Glomerular visceral epithelial cell (primary cell): ENCODE measurements around the gene SLC2A5.
"Not testable (repeated sequence)": the region's sequence is repeated elsewhere in the genome, so short reads cannot be mapped to it uniquely, and the experiment has no call there.

ENCODE experiments used
- DNase-seq: peaks from one replicate; pipeline ENCODE4 v3.0.0-alpha.2; 2016; ENCODE audit errors: extremely low spot score

The SLC2A5 gene, protein sequence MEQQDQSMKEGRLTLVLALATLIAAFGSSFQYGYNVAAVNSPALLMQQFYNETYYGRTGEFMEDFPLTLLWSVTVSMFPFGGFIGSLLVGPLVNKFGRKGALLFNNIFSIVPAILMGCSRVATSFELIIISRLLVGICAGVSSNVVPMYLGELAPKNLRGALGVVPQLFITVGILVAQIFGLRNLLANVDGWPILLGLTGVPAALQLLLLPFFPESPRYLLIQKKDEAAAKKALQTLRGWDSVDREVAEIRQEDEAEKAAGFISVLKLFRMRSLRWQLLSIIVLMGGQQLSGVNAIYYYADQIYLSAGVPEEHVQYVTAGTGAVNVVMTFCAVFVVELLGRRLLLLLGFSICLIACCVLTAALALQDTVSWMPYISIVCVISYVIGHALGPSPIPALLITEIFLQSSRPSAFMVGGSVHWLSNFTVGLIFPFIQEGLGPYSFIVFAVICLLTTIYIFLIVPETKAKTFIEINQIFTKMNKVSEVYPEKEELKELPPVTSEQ

DNA sequence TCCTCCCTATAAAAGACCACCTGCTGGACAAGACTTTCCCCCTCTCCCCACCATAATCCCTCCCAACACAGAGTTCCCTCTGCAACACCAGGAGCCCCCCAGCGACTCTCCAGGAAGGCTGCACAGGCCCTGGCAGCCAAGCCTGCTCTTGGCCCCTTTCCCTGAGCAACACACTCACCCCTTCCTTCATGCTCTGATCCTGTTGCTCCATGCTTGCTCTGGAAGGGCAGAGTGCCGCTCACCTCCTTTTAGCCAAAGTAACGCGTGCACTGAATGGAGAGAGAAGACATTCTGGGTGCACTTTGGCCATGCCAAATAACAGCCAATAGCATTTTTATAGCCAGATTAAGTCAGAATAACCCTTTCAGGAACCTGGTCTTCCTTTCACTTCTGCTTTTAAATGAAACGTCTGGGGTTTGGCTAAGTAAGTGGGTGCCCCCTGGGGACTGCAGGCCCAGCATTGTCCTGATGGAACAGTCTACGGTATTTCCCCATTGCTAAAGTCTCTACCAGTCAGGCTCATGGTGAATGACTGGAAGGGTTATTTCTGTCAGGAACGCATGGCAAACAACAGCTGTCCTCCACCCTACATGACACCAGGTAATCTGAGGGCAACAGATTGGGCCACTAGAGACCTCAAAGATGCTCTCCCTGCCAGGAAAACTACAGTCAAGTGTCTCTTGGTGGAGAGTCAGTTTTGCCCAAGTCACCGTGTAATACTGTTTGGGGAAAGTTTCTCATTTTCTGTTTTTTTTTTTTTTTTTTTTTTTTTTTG is at the start of gene SLC2A5:
Gene SLC2A5, minus strand, starts transcription at position 310 of the 775 bp plus-strand sequence. Its CDS starts 99 bp downstream, at position 211.
- no peak for DNase-seq

DNA sequence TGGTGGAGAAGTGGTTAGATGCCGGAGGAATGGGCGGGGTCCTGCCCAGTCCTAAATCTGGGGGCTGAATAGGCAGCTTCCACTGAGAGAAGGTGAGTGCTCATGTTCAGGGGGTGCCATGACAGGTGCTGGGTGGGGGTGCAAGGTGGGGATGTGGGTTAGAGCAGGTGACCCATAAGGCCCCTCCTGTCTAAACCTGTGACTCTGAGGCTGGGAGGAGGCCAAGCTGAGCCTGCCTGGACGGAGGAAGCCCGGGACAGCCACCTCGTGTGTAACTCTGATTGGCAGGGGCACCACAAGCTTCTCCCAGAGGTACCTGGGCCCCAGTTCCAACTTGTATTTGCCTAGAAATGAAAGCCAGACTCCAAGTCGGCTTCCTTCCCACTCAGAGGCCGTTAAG is 48.8 kb upstream of the SLC2A5 start:
- DNase-seq, result no peak

DNA sequence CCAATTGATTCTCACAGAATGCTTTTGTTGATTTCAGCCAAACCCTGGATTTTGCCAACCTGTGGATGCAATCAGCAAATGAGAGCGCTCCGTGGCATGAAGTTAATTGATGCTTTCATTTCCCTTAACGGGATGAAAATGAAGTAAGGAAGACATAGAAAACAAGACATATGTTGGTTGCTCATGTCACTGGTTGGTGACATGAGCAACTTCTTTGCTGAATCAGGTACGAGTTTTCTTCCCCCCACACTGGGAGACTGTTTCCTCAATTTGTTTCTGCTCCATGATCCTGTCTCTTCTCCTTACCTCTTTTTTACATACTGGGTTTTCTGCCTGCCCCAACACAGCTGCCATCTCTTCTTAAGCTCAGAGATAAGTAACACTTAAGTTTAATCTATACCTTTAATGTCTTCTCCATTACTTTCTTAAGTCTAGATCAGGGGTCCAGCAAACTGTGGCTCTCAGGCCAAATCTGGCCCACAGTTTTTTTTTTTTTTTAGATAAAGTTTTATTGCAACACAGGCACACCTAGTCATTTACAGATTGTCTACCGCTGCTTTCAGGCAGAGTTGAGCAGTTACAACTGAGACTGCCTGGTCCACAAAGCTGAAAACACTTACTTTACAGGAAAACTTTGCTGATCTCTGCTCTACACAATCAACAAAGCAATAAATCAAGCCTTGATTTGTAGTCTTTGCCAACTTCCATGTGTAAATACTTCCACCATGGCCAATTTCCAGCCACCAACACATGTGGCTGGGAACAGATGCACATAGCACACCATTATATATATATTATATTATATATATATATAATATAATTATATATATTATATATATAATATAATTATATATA is 46.1 kb upstream of the SLC2A5 start:
- DNase-seq, result no peak

DNA sequence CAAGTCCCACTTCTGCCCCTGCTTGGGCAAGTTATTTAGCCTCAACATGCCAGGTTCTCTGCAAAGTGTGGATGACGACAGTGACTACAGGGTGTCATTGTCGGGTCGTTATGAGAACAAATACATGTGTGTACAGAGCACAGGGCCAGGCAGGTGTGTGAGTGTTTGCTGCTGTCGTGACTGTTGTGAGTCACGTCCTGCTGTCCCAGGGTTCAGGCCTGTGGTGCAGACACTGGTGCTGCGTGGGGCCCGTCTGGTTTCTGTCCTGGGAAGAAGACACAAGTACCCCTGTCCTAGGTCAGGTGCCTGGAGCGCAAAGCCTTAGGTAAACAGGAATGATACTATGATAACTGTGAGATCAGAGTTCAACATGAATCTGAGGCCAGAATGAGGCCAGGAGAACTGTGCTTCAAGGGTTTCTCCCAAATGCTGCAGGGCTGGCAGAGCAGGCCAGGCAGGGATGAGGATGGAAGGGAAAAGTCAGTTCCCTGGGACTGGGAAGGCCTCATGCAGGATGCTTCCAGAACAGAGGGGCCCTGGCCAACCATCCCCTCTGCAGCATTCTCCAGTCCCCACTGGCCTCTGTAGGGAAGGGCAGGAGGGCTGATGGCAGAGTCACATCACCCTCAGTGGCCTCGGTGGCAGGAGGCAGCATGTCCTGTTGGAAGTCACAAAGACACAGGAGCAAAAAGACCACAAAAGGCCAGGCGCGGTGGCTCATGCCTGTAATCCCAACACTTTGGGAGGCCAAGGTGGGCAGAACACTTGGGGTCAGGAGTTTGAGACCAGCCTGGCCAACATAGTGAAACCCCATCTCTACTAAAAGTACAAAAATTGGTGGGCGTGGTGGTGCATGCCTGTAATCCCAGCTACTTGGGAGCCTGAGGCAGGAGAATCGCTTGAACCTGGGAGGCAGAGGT is 43.8 kb upstream of the SLC2A5 start:
- no peak for DNase-seq

DNA sequence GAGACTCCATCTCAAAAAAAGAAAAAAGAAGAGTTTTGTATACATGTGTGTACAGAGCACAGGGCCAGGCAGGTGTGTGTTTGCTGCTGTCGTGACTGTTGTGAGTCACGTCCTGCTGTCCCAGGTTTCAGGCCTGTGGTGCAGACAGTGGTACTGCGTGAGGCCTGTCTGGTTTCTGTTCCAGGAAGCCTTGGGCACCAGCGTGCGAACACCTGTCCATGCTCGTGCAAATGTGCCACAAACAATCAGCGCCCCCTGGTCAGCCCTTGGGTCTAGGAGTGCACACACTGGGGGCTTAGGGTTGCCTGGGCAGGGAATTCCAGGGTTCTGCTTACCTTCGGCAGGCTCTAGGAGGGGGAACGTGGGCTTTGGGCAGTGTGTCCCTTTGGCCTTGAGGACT is 42.5 kb upstream of the SLC2A5 start:
- DNase-seq, result no peak

DNA sequence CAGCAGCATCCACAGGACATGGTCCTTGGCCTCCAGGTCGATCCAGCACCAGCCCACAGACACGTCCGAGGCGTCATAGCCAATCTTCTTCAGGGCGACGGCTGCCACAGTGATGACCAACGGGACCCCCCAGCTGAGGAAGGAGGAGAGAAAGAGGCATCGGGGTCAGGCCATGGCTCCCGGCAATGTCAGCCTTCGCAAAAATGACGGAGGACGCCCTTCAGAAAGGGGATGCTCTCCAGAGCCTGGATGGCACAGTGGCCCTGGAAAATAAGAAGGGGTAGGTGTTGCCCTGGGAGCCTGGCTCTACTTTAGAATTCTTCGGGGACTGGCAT is 41.9 kb upstream of the SLC2A5 start:
- no peak for DNase-seq

DNA sequence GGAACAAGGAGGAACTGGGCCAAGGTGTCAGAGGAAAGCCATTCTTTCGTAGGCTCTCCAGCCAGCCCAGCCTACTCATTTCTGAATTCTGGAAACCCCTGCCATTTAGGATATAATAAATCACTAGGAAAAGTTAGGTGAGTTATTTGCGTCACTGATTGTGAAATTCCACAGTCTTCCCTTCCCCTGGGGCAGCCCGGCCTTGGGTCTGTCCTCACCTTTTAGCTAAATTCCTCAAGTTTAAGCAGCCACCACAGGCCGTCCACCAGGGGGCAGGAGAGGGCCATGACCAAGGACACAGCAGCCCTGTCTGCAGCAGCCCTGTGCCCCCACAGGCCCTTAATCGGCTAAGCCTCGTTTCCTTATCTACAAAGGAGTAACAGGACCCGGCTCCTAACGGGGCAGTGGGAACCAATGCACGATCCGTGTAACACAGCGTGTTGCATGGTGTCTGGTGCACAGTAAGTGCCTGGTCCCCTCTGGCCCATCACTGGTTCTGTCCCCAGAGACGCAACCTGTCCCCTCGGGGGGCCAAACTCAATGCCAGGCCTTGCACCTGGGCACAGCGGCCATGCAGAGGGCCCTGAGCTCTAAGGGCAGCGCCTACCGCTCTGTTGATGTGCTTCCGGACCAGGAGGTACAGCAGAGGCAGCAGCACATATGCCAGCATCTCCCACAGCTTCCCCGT is 41.4 kb upstream of the SLC2A5 start:
- DNase-seq, result peak; percentile 90

DNA sequence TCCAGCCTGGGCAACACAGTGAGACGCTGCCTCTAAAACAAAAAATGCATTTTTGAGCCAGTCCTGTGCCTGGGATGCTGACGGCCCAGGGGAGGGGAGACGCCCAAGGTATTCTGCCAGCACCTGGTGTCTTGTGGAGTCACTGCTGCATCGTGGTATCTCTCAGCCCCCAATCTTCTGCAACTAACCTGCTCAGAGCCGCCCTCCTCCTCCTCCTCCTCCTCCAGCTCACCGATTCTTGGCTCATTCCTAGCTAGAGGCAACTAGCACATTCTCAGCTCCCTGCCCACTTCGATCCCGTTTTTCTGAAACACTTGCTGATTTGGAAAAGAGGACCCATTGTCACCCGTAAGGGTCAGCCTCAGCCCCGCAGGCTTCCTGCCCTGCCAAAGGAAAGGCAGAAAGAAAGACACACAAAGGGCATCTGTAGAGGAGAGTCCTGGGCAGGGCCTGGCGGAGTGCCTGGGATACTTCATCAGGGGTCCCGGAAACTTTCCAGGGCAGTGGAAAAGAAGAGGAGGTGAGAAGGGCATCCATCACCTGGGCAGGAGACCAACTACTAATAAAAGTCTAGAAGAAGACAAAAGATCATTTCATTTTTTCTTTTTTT is 38.7 kb upstream of the SLC2A5 start:
- DNase-seq, result no peak

DNA sequence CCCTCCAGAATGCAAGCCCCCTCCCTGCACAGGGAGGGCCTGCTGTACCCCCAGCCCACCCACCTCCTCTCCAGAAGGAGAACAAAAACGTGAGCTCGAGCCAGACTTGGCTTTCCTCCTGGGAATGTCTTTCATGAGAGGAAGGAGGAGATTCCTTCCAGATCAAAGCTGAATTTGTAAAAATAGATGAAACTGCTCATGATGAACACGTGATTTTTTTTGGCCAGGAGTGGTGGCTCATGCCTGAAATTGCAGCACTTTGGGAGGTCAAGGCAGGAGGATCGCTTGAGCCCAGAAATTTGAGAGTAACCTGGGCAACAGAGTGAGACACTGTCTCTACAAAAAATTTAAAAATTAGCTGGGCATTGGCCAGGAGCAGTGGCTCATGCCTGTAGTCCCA is 37.7 kb upstream of the SLC2A5 start:
- DNase-seq, result no peak

DNA sequence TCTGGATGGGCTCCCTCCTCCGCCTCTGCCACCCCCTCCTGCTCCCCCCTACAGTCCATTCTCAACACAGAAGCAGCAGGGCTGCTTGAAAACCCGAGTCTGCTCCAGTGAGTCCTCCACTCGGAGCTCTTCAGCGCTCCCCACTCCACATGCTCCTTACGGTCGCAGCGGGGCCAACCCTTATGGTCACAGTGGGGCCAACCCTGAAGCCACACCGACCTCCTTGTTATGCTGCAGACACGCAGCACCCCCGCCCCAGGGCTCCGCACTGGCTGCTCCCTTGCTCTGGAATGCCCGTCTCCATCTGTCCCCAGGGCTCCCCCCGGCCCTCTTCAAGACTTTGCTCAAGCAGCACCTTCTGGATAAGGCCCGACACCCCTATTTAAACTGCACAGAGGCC is 36.9 kb upstream of the SLC2A5 start:
- DNase-seq, result no peak

DNA sequence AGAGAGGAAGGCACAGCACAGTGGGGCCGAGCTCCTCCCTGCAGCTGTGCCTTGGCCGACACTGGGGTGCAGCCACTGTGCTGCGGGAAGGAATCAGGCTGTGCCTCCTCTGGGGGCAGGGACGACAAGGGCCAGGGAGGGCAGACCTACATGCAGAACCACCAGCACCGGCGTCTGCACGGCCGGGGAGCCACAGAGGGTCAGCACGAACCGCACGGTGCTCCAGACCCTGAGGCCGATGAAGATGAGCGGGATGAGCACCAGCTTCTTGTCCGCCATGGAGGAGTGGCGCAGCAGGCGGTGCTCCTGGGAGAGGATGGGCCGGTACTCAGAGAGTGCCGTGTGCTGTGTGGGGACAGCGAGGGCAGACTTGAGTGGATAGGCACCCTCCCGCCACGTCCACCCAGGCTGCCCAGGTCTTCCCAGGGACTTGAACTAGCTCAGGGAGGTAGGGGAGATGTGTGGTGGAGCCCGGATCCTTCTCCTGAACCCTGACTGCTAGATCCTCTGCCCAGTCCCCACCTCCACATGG is 36.0 kb upstream of the SLC2A5 start:
- DNase-seq, result no peak

DNA sequence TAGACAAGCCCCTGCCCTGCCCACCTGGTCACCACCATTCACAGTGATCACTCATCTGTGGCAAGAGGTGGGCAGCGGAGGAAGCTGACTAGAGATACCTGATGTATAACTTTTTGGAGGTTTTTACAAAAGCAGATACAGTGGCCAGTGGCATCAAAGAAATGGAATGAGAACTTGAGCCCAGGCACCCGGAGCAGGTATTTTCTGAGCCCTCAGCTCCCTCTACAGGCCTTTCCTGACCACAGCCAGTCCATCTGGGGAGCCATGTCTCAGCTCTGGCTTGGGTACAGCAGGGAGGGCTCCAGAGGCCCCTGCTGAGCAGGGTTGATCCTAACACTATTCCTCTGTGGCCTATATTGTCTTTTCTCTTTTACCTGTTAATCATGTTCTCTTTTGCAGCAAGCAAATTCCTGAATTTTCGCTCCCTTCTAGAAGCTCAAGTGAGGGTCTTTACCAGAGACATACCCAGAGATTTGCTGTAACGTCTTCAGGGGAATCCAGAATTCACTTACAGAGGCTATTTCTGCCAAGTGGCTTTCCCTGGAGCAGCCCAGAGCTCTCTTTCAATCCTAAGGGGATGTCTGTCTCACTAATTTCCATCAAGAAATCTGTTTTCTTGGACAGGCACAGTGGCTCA is 32.2 kb upstream of the SLC2A5 start:
- DNase-seq, result peak; percentile 64

DNA sequence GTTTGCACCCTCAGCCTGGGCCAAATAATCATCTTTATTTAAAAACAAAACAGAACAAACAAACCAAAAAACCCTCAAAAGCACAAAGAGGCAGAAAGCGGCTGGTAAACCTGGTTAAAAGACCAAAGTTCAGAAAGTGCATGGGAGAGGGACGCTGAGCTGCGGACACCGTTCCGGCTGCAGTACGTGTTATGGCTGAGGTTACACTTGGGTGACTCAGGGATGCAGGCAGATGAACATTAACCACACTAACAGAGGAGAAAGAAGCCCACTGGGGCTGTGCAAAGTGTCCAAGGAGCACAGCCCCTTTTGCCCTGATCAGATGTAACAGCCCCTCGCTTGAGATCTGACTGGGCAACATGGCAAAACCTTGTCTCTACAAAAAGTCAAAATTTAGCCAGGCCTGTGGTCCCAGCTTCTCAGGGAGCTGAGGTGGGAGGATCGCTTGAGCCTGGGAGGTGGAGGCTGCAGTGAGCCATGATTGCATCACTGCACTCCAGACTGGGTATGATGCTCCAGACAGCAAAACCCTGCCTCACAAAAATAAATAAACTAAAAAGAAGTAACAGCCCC is 31.1 kb upstream of the SLC2A5 start:
- peak; percentile 58 for DNase-seq

DNA sequence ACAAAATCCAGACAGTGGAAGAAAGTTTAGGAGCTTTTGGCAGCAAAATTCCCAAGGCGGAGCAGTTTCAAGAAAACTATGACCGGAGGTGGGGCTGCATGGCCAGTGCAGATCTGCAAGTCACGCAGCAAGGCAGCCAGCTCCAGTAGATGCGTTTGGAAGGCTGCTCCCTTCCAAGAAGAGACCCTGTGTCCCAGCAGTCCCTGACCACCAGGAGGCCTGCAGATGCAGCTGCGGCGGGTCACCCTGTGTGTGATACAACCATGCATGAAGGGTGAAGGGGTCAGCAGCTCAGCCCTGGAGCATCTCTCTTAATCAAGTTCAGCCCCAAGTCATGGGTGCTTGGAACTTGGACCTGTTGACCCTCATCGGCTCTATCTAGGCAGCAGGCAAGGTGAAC is 30.1 kb upstream of the SLC2A5 start:
- no peak for DNase-seq

DNA sequence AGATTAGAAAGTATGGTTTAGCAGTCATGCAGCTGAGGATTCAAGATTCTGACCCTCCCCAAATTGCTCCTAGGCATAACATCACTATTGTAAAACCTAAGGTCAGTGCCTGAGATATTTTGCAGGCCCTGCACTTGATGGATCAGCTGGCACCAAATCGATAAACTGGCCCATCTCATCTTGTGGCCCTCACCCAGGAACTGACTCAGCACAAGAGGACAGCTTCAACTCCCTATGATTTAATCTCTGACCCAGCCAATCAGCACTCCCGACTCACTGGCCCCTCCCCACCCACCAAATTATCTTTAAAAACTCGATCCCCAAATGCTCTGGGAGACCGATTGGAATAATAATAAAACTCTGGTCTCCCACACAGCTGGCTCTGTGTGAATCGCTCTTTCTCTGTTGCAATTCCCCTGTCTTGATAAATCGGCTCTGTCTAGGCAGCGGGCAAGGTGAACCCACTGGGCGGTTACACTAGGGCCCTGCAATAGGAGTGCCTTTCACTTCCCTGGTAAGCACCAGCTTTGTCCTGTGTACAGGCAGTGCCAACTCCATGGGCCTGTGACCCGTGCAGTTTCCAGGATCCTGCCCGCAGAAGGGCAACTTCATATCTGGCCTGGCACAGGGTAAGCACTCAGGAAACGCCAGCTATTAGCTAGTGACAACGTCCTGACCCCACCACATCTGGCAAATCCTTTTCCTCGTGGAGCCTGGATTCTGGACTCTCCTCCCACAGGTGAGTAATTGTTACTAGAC is 28.7 kb upstream of the SLC2A5 start:
- DNase-seq, result no peak

DNA sequence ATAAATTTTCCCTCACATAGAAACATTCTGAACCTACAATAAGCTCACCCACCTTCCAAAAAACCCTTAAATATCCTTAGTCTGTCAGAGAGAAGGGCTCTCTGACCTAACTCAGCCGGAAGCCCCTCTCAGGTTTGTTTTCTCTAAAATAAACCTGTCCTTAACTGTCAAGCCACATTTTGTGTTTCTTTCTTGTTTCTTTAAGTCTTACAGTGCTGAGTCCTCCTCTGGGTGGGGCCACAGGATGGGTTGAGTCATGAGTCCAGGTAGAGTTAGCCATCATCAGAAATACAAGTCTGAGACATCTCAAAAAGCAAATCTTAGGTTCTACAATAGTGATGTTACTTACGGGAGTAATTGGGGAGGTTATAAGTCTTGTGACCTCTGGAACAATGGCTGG is 26.4 kb upstream of the SLC2A5 start:
- DNase-seq, result no peak

DNA sequence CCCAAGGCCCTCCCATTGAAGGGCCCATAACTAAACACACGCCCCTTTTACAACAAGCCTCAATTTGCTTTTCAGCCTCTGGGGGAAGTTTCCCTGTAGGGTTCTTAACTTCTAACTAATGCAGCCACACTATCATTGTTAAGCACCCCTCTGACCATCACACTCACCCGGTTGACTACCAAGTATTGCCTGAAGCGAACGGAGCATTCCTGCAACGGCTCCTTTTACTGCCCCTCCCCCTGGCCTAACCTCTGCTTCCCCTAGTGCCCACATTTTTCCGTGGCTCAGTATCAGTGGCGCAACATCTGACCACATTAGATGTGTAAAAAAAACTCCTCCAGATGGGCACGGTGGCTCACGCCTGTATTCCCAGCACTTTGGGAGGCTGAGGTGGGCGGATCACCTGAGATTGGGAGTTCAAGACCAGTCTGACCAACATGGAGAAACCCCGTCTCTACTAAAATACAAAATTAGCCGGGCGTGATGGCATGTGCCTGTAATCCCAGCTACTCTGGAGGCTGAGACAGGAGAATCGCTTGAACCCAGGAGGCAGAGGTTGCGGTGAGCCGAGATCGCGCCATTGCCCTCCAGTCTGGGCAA is 24.7 kb upstream of the SLC2A5 start:
- DNase-seq, result not testable (repeated sequence)

DNA sequence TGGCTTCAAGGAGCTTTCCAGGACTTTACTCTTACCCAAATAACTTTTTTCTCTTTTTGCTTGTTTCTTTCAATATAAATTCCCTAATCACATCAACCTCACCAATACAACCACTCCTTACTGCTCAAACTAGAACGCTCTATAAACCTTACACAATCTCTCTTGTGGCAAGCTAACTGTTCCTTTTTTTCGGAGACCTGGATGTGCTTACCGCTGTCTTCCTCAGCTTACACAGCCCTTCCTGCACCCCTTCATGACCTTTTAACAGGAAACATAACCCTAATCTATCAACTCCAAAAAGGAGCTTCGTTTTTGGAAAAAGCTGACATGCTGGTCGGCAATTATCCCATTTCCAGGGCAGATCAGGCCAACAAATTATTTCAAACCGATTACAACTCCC is 24.1 kb upstream of the SLC2A5 start:
- no peak for DNase-seq
